Upper lobe of left lung (tissue), 6 donors: ENCODE measurements around the gene PCNX2. TPM values are rescaled to one million over a fixed set of nuclear protein-coding genes. Genes with fewer than 3 reads are reported as not detected.

Experiments
- ATAC-seq, 2 donors: fragments of 200-7000 bp; cut with Tn5 transposase; one replicate each; pipeline ENCODE4 v1.9.1; 2022; ENCODE audit warnings: mild to moderate bottlenecking in 2 of 2, moderate library complexity in 2 of 2; ENCODE audit not compliant: low FRiP score in 2 of 2
- DNase-seq, 2 donors: peaks; one replicate each; pipeline ENCODE4 v3.0.0-alpha.2; 2019 to 2020
- H3K27ac ChIP-seq, 4 donors: fragments of 200-600 bp; sonication (generic); one replicate each; pipeline ENCODE4 v1.5.1; 2016 to 2019
- H3K27me3 ChIP-seq, 4 donors: fragments of 200-600 bp; sonication (generic); one replicate each; pipeline ENCODE4 v1.5.1; 2017 to 2019
- H3K36me3 ChIP-seq, 4 donors: fragments of 200-600 bp; sonication (generic); one replicate each; pipeline ENCODE4 v1.5.1; 2016 to 2019
- H3K4me1 ChIP-seq, 4 donors: fragments of 200-600 bp; sonication (generic); one replicate each; pipeline ENCODE4 v1.5.1; 2018 to 2019
- H3K4me3 ChIP-seq, 4 donors: fragments of 200-600 bp; sonication (generic); one replicate each; pipeline ENCODE4 v1.5.1; 2017 to 2019; ENCODE audit warnings: mild to moderate bottlenecking in 2 of 4, moderate library complexity in 1 of 4
- H3K9me3 ChIP-seq, 4 donors: fragments of 200-600 bp; sonication (generic); one replicate each; pipeline ENCODE4 v1.5.1; 2018 to 2019
- CTCF ChIP-seq, 6 experiments: fragments of 450-650 bp in 4 of 6; fragments of 200-600 bp in 2 of 6; sonication (generic) in 2 of 6; IDR thresholded peaks; one replicate each; pipeline ENCODE4 v1.5.1; 2016 to 2019; ENCODE audit warnings: antibody characterized with exemption in 6 of 6
- EP300 ChIP-seq, 4 donors: sonication (generic); formaldehyde crosslinking; IDR thresholded peaks; one replicate each; pipeline ENCODE4 v1.5.1; 2017; ENCODE audit warnings: antibody characterized with exemption in 4 of 4, control low read depth in 2 of 4
- POLR2A ChIP-seq, 4 donors: fragments of 450-650 bp; IDR thresholded peaks; one replicate each; pipeline ENCODE4 v1.5.1; 2016 to 2017; ENCODE audit warnings: antibody characterized with exemption in 4 of 4, mild to moderate bottlenecking in 2 of 4
- POLR2AphosphoS5 ChIP-seq, 2 donors: sonication (generic); formaldehyde crosslinking; IDR thresholded peaks; one replicate each; pipeline ENCODE4 v1.5.1; 2017; ENCODE audit warnings: antibody characterized with exemption in 2 of 2
- WGBS, 2 donors: methylation state at CpG; one replicate each; pipeline ENCODE4 v1.1.5; 2017 to 2018; 5-methylcytosine and 5-hydroxymethylcytosine counted together
- total RNA-seq, 6 donors: library from RNA; depleted of rRNA in 4 of 6; stranded (reverse); fragments of >200 nt in 4 of 6; gene quantifications; one replicate each; pipeline versions ENCODE4 v1.1.0 to v1.2.1, GENCODE V29; 2016 to 2021
- donor health status: DM: no; HTN: no; CAD: no; lungs with moderate emphysema.
- donor health status: DM: no; HTN: yes; CAD: no; lungs with severe emphysema.

Gene PCNX2
- total RNA-seq, 6 donors from 2014 or later, result 8.2 to 27.2 (median 14.5) TPM

GRCh38 chr1:233300326-233300725 is 4.8 kb upstream of the PCNX2 start:
- Histone ChIP-seq H3K27me3 (peaks cover 0 to 3% (median 0%) of the 10 kb centered on the region in 4 donors), H3K4me1 (peaks cover 2 to 4% (median 4%) of the 10 kb centered on the region in 4 donors), H3K4me3 (no peak overlapping the region), H3K36me3 (no peaks in the 10 kb centered on the region), H3K9me3 (no peaks in the 10 kb centered on the region), H3K27ac (no peak overlapping the region)
- DNase-seq (no peak), ATAC-seq (no peak)
- TF ChIP-seq CTCF (IDR thresholded peaks at IDR 0.05), result no peak
- TF ChIP-seq EP300 (IDR thresholded peaks at IDR 0.05), result no peak
- no peak for TF ChIP-seq POLR2A (IDR thresholded peaks at IDR 0.05)
- TF ChIP-seq POLR2AphosphoS5 (IDR thresholded peaks at IDR 0.05), result no peak
- 74 to 81% methylated on average over 2 of the region's 2 CpGs for WGBS, 2 donors

GRCh38 chr1:233299450-233299849 is 3.9 kb upstream of the PCNX2 start:
- no peak for ATAC-seq
- H3K27ac ChIP-seq, result no peak overlapping the region
- WGBS, 2 donors, result 86 to 91% methylated on average over 5 of the region's 5 CpGs
- no peak for TF ChIP-seq POLR2A (IDR thresholded peaks at IDR 0.05)
- TF ChIP-seq EP300 (IDR thresholded peaks at IDR 0.05), result no peak
- TF ChIP-seq POLR2AphosphoS5 (IDR thresholded peaks at IDR 0.05), result no peak
- no peak for TF ChIP-seq CTCF (IDR thresholded peaks at IDR 0.05)
- peaks cover 0 to 5% (median 0%) of the 10 kb centered on the region in 4 donors for H3K27me3 ChIP-seq
- DNase-seq, result no peak
- H3K9me3 ChIP-seq, result no peaks in the 10 kb centered on the region
- no peaks in the 10 kb centered on the region for H3K36me3 ChIP-seq
- no peak overlapping the region for H3K4me3 ChIP-seq
- H3K4me1 ChIP-seq, result peaks cover 9 to 11% (median 10%) of the 10 kb centered on the region in 4 donors

- peak overlapping the region in 2 of 4 donors; percentile 76 to 84 for H3K4me3 ChIP-seq
- TF ChIP-seq EP300 (IDR thresholded peaks at IDR 0.05) (no peak), POLR2AphosphoS5 (IDR thresholded peaks at IDR 0.05) (no peak), POLR2A (IDR thresholded peaks at IDR 0.05) (no peak), CTCF (IDR thresholded peaks at IDR 0.05) (no peak)
- H3K27ac ChIP-seq, result no peak overlapping the region
- H3K36me3 ChIP-seq, result no peaks in the 10 kb centered on the region
- ATAC-seq, result no peak
- DNase-seq, result no peak
- no peaks in the 10 kb centered on the region for H3K9me3 ChIP-seq
- 7% methylated on average over 5 of the region's 5 CpGs for WGBS, 2 donors
- peaks cover 0 to 5% (median 0%) of the 10 kb centered on the region in 4 donors for H3K27me3 ChIP-seq
- H3K4me1 ChIP-seq, result peaks cover 9 to 11% (median 10%) of the 10 kb centered on the region in 4 donors
These were observed 424 bp upstream of the PCNX2 start for GRCh38 chr1:233295975-233296322.

- Histone ChIP-seq H3K27me3 (peaks cover 0 to 5% (median 0%) of the 10 kb centered on the region in 4 donors), H3K27ac (peak overlapping the region in 3 of 4 donors; percentile 44 to 66 (median 58)), H3K4me3 (peak overlapping the region; percentile 39 to 84 (median 70)), H3K4me1 (peaks cover 9 to 11% (median 10%) of the 10 kb centered on the region in 4 donors), H3K36me3 (no peaks in the 10 kb centered on the region), H3K9me3 (no peaks in the 10 kb centered on the region)
- peak in 1 of 2 donors; percentile 73 for ATAC-seq
- DNase-seq, result peak in 1 of 2 donors; percentile 31
- TF ChIP-seq CTCF (IDR thresholded peaks at IDR 0.05) (no peak), POLR2AphosphoS5 (IDR thresholded peaks at IDR 0.05) (no peak), POLR2A (IDR thresholded peaks at IDR 0.05) (no peak), EP300 (IDR thresholded peaks at IDR 0.05) (no peak)
- WGBS, 2 donors, result 9 to 10% methylated on average over 8 of the region's 8 CpGs
These were observed 650 bp downstream of the PCNX2 start for GRCh38 chr1:233294913-233295236.
